Skin of body (tissue), 2 donors: ENCODE data around the gene IGFBP5. TPM values are rescaled to one million over a fixed set of nuclear protein-coding genes. Genes with fewer than 3 reads are reported as not detected.

ENCODE experiments used
- DNase-seq: peaks from one replicate; lab custom pipeline; 2025; lab: John Stamatoyannopoulos, UW
- total RNA-seq: library from RNA; depleted of rRNA; stranded (reverse); fragments of >200 nt; gene quantifications from one replicate; pipeline ENCODE4 v1.2.3, GENCODE V29; 2014

The IGFBP5 gene
- total RNA-seq, 1 donor from 2014 or later = 246 TPM

DNA sequence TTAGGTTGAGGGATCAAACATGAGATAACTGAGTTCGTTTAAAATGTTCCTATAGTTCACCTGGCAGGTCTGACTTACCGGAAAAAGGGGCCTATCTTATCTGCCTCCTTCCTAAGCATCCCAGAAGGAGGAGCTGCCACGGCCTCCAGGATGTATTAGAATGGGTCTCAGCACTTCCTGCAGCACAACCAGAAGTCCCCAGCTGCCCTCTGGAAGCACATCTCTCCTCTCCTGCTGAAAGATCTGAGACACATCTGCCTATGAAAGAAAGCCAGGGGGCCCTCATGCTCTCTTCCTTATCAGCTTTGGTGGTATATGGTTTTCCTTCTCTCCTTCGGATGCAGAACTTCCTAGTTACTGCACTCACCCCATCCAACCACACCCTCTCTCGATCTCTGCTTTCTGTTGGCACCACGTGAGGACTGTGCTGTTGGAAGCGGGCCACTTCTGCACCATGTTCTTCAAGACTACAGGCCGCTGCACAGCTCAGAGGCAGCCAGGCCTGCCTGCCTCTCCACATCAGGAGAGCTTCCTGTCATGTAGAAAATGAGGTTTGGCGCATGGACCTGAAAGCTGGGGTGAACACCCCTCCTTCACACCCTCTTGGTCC is 6.5 kb downstream of the IGFBP5 start:
- no peak for DNase-seq

GRCh38 chr2:216687646-216688045 is 7.7 kb downstream of the IGFBP5 start:
- DNase-seq = no peak

DNA sequence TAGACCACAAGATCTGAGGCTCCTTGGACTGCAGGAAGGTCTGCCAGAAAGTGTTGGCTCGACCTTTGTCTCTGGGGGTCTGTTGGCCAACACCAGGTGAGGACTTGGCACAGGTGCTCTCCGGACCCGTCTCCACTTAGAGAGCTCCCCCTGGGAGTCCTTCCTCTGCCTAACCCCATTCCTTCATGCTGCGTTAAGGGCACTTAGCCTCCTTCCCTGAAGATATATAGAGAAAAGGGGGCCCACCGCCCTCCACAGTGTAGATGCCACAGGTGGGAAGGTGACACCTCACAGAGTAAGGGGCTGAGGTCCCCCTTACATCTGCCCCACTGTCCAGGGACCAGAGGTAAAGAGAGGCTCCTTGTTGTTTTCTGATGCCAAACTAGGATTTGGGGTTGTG is 8.2 kb downstream of the IGFBP5 start:
- no peak for DNase-seq

- DNase-seq = peak; percentile 73
Observed at GRCh38 chr2:216685327-216685875, 9.9 kb downstream of the IGFBP5 start.

DNA sequence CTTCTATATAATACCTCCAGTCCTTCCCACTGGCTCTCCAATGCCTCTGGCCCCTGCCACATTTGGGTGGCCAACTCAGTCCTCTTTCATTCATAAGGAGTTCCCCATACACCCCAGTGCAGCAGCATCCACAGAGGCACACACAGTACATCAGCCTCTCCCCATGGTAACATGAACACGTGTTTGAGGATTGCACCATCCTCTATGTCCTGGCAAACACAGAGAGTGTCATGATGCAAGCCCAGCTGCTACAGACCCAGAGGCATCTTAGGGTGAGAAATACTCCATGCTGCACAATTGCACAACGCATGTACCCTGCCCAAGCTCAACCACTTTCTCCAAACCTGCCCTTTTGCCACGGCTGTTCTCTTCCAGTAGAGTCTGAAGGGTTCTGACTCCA is 11.5 kb downstream of the IGFBP5 start:
- DNase-seq = peak; percentile 93

- no peak for DNase-seq
Observed at GRCh38 chr2:216681683-216682082, 13.7 kb downstream of the IGFBP5 start.

DNA sequence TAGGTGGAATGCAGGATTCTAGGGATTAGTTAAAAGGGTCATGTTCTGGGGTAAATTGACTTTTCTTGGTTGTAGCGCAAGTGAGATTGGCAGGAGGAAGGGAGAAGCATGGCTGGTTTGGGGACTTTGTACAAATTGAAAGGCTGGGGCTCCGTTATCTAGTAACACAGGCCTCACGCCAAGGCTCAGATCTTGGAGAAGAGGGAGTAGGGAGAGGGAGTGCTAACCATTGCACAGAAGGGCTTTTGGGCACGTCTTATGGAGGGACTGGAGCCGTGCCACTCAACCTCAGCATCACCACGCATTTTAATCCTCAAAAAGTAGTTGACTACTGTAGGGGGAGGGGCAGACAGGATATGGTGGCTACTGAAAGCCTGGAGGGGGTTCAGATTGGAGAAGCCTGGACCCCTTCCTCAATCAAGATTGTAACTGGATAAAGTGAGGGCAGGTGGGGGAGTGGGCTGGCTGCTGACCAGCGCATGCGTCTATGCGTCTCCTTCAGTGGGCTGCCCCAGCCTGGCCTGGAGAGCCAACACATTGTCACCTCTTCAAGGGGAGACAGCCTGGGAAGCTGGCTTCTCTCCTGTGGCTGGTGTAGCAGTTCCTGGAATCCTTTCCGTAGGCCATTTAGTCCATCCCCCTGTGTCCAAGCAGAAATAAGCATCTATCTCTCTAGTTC is 14.3 kb downstream of the IGFBP5 start:
- no peak for DNase-seq

DNA sequence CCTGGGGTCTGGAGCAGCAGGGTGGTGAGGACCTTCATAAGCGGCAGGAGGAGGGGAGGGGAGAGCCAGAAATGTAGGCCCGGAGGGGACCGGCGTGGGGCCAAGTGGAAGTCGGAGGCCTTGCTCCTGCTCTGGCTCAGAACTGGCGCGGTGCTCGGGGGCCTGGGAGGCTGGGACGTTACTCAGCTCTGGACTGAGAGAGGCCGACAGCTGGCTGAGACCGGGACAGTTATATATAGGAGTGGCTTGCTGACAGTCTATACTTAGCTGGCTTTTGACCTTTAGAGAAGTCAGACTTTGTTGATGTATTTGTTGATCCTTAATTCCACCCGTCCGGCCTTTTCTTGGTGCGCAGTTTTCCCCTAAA is 15.7 kb downstream of the IGFBP5 start:
- no peak for DNase-seq

DNA sequence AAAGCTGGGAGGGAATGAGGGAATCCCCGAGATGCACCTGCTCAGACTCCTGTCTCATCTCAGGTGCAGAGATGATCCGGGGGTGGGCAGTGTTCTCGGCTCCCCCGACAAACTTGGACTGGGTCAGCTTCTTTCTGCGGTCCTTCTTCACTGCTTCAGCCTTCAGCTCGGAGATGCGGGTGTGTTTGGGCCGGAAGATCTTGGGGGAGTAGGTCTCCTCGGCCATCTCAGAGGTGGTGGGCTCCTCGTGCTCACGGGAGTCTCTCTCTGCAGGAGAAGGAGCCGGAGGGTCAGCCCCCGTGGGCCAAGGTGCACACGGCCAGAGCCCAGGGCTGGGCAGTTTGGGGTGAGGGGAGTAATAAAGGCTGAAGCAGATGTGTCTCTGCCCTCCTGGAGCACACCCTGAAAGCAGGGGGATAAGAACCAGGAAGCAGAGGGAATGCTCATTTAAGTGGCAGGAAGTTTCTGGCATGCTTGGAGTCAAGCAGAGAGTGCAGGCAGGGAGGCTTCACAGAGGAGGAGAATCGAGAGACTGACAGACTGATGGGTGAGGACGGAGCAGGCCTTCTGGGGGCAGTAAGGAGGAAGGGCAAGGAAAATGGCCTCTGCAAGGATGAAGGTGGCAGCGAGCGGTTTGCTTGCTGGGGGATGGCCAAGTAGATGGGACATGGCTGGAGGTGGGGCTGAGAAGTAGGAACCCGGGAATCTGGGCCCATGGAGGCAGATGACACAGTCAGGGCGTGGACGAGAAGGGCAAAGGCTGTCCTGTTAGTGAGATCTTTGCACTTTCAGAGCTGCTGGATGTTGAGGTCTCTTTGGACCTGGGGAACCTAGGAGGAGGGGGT is 16.3 kb downstream of the IGFBP5 start:
- DNase-seq = no peak

GRCh38 chr2:216678098-216678465 is 17.3 kb downstream of the IGFBP5 start:
- DNase-seq = no peak

- no peak for DNase-seq
Observed at GRCh38 chr2:216677439-216678097, 17.8 kb downstream of the IGFBP5 start.

DNA sequence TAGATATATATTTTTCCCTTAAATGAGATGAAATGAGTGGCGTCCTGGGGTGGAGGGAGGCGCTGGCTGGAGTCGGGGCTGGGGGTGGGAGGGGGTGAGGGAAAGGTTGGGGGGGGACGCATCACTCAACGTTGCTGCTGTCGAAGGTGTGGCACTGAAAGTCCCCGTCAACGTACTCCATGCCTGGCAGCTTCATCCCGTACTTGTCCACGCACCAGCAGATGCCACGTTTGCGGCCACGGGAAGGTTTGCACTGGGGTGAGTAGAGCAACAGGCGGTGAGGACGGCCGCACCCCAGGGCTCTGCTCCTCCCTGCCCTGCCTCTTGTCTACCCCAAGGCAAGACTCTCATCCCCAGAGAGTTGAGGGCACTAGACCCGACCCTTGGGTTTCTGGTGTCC is 18.7 kb downstream of the IGFBP5 start:
- DNase-seq = no peak

GRCh38 chr2:216674376-216674775 is 21.0 kb downstream of the IGFBP5 start:
- DNase-seq = no peak

DNA sequence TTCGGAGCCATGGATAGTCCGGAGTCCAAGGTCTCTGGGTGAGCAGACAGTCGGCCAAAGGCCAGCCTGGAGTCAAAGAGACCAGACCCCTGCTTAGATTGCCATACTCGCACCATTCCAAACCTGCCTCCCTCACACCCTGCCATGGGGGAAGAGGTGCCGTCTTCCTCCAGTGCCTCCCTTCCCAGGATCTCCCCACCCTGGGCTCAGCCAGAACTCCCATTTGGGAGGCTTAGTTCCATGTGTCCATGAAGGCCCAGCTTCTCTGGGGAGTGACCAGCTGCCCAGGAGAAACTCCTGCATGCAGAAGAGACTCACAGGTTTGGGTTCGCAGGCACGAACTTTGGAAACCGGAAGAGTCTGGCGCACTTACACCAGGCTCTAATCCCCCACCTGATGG is 21.7 kb downstream of the IGFBP5 start:
- DNase-seq = no peak

- no peak for DNase-seq
Observed at GRCh38 chr2:216673021-216673420, 22.3 kb downstream of the IGFBP5 start.

DNA sequence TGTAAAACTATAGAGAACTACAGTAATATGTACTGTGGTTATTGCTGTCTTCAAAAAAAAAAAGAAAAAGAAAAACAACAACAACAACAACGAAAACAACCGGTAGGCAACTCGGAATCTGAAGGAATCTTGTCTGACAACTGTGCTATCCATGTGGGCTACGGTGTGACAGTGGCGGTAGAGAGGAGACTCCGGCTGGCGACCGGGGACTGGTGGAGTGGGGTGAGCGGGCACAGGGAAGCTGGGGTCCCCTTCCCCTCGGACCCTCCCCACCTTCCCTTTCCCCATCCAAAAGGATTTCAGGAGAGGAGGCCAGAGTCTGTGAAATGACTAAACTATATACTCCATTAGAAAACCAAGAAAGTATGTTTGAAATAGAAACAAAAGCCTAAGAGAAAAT is 22.9 kb downstream of the IGFBP5 start:
- no peak for DNase-seq

- DNase-seq = no peak
Observed at GRCh38 chr2:216671791-216672343, 23.5 kb downstream of the IGFBP5 start.

GRCh38 chr2:216671081-216671411 is 24.3 kb downstream of the IGFBP5 start:
- no peak for DNase-seq

DNA sequence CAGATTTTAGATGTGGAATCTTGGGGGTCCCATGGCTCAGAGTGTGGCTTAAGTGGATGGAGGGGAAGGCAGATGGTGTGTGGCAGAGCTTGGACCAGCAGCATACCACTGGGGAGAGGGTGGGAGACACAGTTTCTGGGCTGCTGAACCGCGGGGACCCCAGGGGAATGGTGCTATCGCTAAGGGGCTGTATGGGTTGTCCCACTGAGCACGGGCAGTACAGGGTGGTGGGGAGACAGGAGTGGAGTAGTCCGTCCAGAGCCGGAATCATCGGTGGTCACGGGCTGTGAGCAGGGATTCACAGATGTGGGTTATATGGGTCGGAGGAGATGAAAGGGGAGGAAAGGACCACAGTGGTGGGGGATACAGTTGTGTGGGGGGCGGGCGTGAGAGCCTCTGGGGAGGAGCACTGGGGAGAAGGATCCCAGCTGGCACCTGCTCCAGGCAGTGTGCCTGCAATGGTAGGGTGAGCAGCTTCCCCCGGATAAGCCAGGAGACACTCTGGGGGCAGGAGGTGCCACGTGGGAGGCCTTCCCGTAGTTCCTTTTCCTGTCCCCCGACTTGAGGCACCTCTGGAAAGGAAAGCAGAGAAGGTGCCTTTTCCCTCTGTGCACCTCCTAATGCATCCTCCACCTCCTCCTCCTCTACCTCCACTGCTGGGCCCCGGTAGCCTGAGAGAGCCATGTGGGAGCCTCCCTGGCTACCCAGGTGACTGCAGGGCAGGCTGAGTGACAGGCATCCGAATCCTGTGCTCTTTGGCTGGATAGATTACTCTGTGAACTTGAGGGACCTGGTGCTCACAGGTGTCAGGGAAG is 24.9 kb downstream of the IGFBP5 start:
- DNase-seq = no peak

GRCh38 chr2:216666461-216667233 is 28.7 kb downstream of the IGFBP5 start:
- DNase-seq = peak; percentile 67
